Left forelimb (tissue), 1 donor: ENCODE results near the gene RCN1.
"Not testable (repeated sequence)": the region's sequence is repeated elsewhere in the genome, so short reads cannot be mapped to it uniquely, and the experiment has no call there.

Experiments used
- DNase-seq: peaks from one replicate; pipeline ENCODE4 v3.0.0-alpha.2; 2018; ENCODE audit warnings: low spot score

The RCN1 gene

GRCh38 chr11:32113200-32113919 is 22.5 kb downstream of the RCN1 start:
- DNase-seq, result no peak

- DNase-seq, result no peak
These were observed 23.0 kb downstream of the RCN1 start for GRCh38 chr11:32113920-32114203.

- no peak for DNase-seq
These were observed 24.6 kb downstream of the RCN1 start for GRCh38 chr11:32115446-32115845.

DNA sequence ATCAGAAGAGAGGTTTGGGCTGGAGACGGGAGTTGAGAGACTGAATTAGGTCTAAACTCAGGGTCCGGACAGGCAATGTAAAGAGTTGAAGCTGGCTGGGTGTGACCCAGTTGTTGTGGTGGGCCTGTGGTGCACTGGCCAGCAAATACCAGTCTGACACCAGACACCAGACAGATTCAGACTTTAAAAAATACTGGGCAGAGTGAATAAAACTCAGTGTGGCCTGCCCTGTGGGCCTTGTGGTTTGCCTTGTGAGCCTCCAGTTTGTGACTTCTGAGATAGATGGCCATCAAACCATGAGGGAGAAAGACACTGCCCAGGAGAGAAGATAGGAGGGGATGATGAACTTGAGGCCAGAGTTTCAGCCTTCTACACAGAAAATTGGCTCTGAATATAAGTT is 25.8 kb downstream of the RCN1 start:
- no peak for DNase-seq

- DNase-seq, result no peak
These were observed 27.4 kb downstream of the RCN1 start for GRCh38 chr11:32118025-32118974.

- not testable (repeated sequence) for DNase-seq
These were observed 28.3 kb downstream of the RCN1 start for GRCh38 chr11:32119139-32119538.

DNA sequence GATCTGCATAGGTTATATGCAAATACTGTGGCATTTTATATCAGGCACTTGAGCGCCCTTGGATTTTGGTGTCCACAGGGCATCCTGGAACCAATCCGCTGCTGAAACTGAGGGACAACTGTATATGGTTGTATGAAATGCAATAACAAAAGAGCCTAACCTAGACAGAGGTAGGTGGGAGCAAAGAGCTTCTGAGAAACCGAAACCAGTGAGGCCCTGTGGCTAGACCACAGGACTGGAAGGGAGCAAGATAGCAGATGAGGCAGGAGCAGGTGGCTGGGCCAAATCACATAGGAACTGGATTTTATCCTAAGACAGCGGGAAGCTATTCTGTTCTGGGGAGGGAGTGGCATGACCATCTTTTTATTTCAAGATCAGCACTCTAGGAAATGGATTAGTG is 30.1 kb downstream of the RCN1 start:
- no peak for DNase-seq

- DNase-seq, result no peak
These were observed 31.3 kb downstream of the RCN1 start for GRCh38 chr11:32122200-32122599.

DNA sequence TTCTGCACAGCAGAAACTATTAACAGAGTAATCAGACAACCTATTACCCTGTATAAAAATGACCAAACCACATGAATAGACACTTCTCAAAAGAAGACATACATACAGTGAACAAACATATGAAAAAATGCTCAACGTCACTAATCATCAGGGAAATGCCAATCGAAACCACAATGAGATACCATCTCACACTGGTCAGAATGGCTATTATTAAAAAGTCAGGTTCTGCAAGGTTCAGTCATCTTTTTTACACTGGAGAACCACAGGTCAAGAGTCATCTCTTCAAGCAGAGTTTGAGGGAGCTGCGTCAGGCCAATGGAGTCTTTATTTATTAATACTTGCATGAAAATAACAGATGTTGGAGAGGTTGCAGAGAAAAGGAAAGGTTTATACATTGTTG is 40.4 kb downstream of the RCN1 start:
- DNase-seq, result no peak

GRCh38 chr11:32136657-32137056 is 45.8 kb downstream of the RCN1 start:
- no peak for DNase-seq

- no peak for DNase-seq
These were observed 46.4 kb downstream of the RCN1 start for GRCh38 chr11:32137263-32137662.

DNA sequence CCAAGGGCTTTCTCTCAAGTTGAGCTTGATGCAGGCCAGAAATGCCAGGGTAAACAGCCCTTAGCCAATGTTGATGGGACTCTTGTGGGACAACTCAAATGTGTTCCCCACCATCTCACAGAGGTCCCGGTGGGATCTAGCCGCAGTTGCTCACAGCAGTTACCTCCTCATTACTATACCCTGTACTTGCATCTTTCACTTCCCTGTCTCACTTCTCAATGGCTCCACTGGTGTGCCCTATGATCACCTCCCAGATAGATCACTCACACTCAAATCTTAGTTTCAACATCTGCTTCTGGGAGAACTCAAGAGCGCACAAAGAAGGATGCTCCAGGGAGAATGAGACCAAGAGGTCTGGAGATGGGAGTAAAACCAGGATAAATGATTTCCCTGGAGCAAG is 47.0 kb downstream of the RCN1 start:
- DNase-seq, result no peak

- DNase-seq, result no peak
These were observed 48.0 kb downstream of the RCN1 start for GRCh38 chr11:32138902-32139301.

GRCh38 chr11:32139896-32140520 is 49.1 kb downstream of the RCN1 start:
- no peak for DNase-seq

DNA sequence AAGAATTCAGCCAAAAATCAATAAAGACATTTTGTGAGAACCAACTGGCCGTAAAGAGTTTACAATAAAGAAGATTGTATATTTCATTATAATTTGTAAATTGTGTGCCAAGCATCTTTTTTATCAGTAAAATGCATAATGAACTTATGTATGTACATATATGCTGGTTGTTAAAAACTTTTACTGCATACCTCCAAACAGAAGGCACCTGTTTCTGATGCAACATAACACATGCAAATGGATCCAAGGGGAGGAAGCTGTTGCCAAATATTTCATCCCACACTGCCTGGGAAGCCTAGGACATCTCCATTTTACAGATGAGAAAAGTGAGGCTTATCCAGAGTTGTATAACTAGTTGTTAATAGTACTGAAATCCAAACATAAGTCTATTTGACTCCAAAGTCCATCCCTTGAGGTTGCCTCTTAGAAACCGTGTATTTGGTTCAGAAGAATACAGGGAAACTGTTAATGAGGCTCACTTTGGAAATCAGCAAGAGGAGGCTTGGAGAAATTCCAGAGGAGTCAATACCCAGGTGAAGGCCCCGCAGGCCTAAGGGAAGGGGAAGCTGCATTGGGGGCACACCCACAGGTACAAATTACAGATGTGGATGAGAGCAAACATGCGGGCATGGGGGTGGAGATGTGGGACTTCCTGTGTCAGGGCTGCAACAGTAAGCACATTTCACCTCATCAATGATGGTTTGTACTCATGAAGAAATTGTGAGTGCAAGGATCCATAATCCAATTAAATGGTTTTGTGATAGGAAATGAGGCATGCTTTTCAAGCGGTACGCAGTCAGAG is 51.1 kb downstream of the RCN1 start:
- no peak for DNase-seq

GRCh38 chr11:32143378-32143777 is 52.5 kb downstream of the RCN1 start:
- DNase-seq, result no peak

GRCh38 chr11:32145282-32145681 is 54.4 kb downstream of the RCN1 start:
- DNase-seq, result no peak

DNA sequence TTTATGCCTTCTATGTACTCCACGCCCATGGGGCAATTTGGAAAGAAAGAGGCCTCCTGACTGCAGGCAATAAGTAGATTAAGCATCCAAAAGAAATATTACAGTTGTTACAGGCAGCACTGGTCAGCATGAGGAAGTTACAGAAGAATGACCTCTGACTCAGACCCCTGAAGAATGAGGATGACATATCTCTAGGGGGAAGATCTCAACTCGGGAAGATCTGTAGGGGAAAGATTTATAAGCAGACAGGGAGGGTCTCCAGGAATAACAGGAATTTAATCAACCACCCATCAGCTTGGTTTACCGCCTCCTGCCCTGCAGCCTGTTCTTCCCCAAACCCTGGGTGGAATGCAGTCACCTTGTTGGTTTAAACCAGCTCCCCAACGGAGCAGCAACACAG is 58.0 kb downstream of the RCN1 start:
- no peak for DNase-seq

DNA sequence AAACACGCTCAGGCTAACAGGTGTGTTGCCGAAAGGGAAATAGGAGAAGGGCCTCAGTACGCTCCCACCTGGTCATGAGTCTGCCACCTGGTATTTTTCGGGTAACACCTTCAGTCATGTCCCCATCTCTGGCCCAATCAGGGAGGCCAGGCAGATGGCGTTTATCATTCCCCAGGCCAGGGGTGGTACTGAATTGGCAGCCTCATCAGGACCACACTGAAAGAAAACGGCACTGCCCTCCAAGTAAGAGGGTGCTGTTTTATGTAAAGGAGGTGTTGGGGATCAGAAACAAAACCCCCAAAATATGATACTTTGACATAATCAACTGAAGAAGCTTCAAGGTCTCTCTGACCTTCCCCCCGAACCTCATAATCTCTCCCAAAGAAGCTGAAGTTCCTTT is 58.9 kb downstream of the RCN1 start:
- no peak for DNase-seq

- DNase-seq, result no peak
These were observed 60.2 kb downstream of the RCN1 start for GRCh38 chr11:32151027-32151426.

DNA sequence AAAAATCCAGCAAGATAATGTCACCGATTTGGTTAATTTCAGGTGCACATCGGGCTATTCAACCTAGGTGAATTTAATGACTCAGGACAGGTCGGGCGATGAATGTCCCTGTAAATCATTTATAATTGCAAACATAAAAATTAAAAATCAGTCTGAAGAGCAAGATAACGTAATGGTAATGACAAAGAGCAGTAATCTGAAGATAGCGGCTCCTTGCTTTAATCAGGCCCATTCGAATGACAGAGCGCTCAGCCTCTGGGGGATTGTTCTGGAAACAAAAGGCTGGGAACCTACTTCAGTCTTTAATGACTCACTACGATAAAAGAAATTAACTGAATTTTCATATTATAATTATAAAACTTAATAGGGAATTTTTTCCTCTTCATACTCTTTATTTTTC is 61.3 kb downstream of the RCN1 start:
- no peak for DNase-seq

- DNase-seq, result no peak
These were observed 61.9 kb downstream of the RCN1 start for GRCh38 chr11:32152821-32153220.
